ENCODE measurements around the gene NPTN.

The NPTN gene

DNA sequence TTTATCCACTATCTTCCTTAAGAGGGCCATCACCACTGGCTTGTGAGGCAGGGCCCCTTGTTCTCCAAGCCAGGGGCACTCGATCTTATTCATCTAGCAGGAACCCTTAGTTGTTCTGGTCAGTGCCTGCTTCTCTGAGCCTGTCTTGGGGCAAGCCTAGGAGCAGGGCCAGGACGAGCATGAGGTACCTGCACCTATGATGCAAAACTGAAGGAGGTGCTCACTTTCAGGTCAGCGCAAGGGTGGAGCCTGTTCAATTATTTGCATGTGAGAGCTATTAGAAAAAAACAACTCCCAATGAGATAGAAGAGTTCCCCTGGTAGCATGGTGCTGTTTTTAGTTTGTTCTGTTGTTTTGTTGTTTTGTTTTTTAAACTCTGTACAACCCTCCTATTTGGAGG is 46.0 kb upstream of the NPTN start:
- no peak for ATAC-seq
- TF ChIP-seq CSDC2 (CRISPR knock-in tag; IDR thresholded peaks at IDR 0.05) (no peak), OSR1 (CRISPR knock-in tag; IDR thresholded peaks at IDR 0.05) (no peak), ZFP30 (CRISPR knock-in tag; IDR thresholded peaks at IDR 0.05) (no peak), ZC3H10 (CRISPR knock-in tag; IDR thresholded peaks at IDR 0.05) (no peak), ZNF70 (CRISPR knock-in tag; IDR thresholded peaks at IDR 0.05) (no peak)
- TF ChIP-seq, protein P1, sequence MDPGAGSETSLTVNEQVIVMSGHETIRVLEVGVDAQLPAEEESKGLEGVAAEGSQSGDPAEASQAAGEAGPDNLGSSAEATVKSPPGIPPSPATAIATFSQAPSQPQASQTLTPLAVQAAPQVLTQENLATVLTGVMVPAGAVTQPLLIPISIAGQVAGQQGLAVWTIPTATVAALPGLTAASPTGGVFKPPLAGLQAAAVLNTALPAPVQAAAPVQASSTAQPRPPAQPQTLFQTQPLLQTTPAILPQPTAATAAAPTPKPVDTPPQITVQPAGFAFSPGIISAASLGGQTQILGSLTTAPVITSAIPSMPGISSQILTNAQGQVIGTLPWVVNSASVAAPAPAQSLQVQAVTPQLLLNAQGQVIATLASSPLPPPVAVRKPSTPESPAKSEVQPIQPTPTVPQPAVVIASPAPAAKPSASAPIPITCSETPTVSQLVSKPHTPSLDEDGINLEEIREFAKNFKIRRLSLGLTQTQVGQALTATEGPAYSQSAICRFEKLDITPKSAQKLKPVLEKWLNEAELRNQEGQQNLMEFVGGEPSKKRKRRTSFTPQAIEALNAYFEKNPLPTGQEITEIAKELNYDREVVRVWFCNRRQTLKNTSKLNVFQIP (CRISPR knock-in tag; IDR thresholded peaks at IDR 0.05; ENCODE audit: borderline replicate concordance, low read depth) = no peak
- TF ChIP-seq, protein P2, sequence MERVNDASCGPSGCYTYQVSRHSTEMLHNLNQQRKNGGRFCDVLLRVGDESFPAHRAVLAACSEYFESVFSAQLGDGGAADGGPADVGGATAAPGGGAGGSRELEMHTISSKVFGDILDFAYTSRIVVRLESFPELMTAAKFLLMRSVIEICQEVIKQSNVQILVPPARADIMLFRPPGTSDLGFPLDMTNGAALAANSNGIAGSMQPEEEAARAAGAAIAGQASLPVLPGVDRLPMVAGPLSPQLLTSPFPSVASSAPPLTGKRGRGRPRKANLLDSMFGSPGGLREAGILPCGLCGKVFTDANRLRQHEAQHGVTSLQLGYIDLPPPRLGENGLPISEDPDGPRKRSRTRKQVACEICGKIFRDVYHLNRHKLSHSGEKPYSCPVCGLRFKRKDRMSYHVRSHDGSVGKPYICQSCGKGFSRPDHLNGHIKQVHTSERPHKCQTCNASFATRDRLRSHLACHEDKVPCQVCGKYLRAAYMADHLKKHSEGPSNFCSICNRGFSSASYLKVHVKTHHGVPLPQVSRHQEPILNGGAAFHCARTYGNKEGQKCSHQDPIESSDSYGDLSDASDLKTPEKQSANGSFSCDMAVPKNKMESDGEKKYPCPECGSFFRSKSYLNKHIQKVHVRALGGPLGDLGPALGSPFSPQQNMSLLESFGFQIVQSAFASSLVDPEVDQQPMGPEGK (CRISPR knock-in tag; IDR thresholded peaks at IDR 0.05; ENCODE audit: borderline replicate concordance) = no peak

DNA sequence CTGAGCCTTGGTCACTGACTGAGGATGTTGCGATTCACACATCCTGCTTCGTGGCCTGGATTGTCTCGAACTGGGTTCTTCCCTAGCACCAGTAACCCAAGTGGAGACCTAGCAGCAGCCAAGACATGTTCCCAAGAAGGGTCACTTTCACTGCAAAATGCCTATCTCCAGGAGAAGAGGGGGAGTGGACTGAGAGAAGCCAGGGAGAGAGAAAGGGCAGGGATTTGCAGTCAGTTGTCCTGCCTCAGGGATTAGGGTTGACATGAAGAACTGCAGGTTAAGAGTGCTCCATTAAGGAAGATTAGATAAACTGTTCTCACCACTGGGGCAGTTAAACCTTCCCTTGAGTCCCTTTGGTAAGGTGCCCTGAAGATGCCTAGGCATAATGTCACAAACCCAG is 45.3 kb upstream of the NPTN start:
- no peak for ATAC-seq
- TF ChIP-seq ISL1 (CRISPR knock-in tag; IDR thresholded peaks at IDR 0.05) (no peak), GLIS3 (CRISPR knock-in tag; IDR thresholded peaks at IDR 0.05) (no peak), TOX (CRISPR knock-in tag; IDR thresholded peaks at IDR 0.05; ENCODE audit: borderline replicate concordance) (no peak), OSR1 (CRISPR knock-in tag; IDR thresholded peaks at IDR 0.05) (no peak), ARNTL (CRISPR knock-in tag; IDR thresholded peaks at IDR 0.05; ENCODE audit: borderline replicate concordance, low read depth) (no peak), CSDC2 (CRISPR knock-in tag; IDR thresholded peaks at IDR 0.05) (no peak), PPARA (CRISPR knock-in tag; IDR thresholded peaks at IDR 0.05; ENCODE audit: borderline replicate concordance) (no peak), TCF4 (CRISPR knock-in tag; IDR thresholded peaks at IDR 0.05; ENCODE audit: borderline replicate concordance) (no peak), BACH2 (CRISPR knock-in tag; IDR thresholded peaks at IDR 0.05; ENCODE audit: borderline replicate concordance) (no peak), SNAI2 (CRISPR knock-in tag; IDR thresholded peaks at IDR 0.05) (no peak)
- TF ChIP-seq, protein P3, sequence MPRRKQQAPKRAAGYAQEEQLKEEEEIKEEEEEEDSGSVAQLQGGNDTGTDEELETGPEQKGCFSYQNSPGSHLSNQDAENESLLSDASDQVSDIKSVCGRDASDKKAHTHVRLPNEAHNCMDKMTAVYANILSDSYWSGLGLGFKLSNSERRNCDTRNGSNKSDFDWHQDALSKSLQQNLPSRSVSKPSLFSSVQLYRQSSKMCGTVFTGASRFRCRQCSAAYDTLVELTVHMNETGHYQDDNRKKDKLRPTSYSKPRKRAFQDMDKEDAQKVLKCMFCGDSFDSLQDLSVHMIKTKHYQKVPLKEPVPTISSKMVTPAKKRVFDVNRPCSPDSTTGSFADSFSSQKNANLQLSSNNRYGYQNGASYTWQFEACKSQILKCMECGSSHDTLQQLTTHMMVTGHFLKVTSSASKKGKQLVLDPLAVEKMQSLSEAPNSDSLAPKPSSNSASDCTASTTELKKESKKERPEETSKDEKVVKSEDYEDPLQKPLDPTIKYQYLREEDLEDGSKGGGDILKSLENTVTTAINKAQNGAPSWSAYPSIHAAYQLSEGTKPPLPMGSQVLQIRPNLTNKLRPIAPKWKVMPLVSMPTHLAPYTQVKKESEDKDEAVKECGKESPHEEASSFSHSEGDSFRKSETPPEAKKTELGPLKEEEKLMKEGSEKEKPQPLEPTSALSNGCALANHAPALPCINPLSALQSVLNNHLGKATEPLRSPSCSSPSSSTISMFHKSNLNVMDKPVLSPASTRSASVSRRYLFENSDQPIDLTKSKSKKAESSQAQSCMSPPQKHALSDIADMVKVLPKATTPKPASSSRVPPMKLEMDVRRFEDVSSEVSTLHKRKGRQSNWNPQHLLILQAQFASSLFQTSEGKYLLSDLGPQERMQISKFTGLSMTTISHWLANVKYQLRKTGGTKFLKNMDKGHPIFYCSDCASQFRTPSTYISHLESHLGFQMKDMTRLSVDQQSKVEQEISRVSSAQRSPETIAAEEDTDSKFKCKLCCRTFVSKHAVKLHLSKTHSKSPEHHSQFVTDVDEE (CRISPR knock-in tag; IDR thresholded peaks at IDR 0.05) = no peak

DNA sequence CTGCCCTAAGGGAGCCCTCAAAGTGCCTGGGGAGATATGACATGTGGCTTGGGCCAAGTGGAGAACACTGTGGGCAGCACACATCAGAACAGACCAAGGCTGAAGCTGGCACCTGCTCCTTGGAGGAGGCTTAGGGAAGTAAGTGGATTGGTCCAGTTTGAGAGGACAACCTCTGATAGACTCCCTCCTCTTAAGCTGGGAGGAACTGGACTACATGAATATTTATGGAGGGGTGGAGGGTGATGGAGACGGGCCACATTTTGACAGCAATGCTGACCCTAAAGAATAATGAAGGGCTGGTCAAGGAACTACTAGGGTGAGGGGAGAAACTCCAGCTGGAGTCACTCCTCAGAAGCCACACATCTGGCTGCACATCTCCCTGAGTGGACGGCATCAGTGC is 44.5 kb upstream of the NPTN start:
- TF ChIP-seq OSR1 (CRISPR knock-in tag; IDR thresholded peaks at IDR 0.05) (no peak), GLIS3 (CRISPR knock-in tag; IDR thresholded peaks at IDR 0.05) (no peak), PPARA (CRISPR knock-in tag; IDR thresholded peaks at IDR 0.05; ENCODE audit: borderline replicate concordance) (no peak), ZNF8 (CRISPR knock-in tag; IDR thresholded peaks at IDR 0.05) (no peak)
- TF ChIP-seq, protein P3 (CRISPR knock-in tag; IDR thresholded peaks at IDR 0.05) = no peak
- TF ChIP-seq, protein P4, sequence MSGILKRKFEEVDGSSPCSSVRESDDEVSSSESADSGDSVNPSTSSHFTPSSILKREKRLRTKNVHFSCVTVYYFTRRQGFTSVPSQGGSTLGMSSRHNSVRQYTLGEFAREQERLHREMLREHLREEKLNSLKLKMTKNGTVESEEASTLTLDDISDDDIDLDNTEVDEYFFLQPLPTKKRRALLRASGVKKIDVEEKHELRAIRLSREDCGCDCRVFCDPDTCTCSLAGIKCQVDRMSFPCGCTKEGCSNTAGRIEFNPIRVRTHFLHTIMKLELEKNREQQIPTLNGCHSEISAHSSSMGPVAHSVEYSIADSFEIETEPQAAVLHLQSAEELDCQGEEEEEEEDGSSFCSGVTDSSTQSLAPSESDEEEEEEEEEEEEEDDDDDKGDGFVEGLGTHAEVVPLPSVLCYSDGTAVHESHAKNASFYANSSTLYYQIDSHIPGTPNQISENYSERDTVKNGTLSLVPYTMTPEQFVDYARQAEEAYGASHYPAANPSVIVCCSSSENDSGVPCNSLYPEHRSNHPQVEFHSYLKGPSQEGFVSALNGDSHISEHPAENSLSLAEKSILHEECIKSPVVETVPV (CRISPR knock-in tag; IDR thresholded peaks at IDR 0.05) = no peak
- TF ChIP-seq, protein P1 (CRISPR knock-in tag; IDR thresholded peaks at IDR 0.05; ENCODE audit: borderline replicate concordance, low read depth) = no peak
- ATAC-seq = no peak
